K562 (cell line): ENCODE measurements around the gene TM7SF2. TPM values are rescaled to one million over a fixed set of nuclear protein-coding genes. Genes with fewer than 3 reads are reported as not detected.

Experiments used
- ATF3 ChIP-seq, 2 experiments: fragments of 450-650 bp in 1 of 2; sonication (generic) in 1 of 2; formaldehyde crosslinking in 1 of 2; IDR thresholded peaks in 1 of 2; conservative IDR thresholded peaks in 1 of 2; 2 replicates each; pipeline versions ENCODE4 v1.6.1 to v1.8.1; 2016 to 2023; ENCODE audit warnings: mild to moderate bottlenecking in 2 of 2, moderate library complexity in 2 of 2, inconsistent platforms in 1 of 2, missing genetic modification reagents in 1 of 2
- CHD7 ChIP-seq: fragments of 200-600 bp; sonication (generic); IDR thresholded peaks from one replicate; pipeline ENCODE4 v1.6.1; 2012; ENCODE audit warnings: mild to moderate bottlenecking, low read depth, low read length, inconsistent platforms
- HLTF ChIP-seq: fragments of 450-650 bp; IDR thresholded peaks from 2 replicates; pipeline ENCODE4 v1.6.1; 2016
- HMBOX1 ChIP-seq: sonication (generic); IDR thresholded peaks from 2 replicates; pipeline ENCODE4 v1.6.1; 2016
- POLR3G ChIP-seq: IDR thresholded peaks from 2 replicates; pipeline ENCODE4 v1.6.1; 2011; ENCODE audit not compliant: insufficient read length, insufficient replicate concordance; ENCODE audit errors: extremely low read depth
- PRMT5 ChIP-seq: sonication (generic); formaldehyde crosslinking; IDR thresholded peaks from 2 replicates; pipeline ENCODE4 v1.5.0; 2020; ENCODE audit warnings: missing genetic modification reagents
- STAG1 ChIP-seq: sonication (generic); formaldehyde crosslinking; IDR thresholded peaks from 2 replicates; pipeline ENCODE4 v1.5.0; 2020; ENCODE audit warnings: missing genetic modification reagents, borderline replicate concordance
- TSHZ1 ChIP-seq: fragments of 250-450 bp; sonication (Bioruptor Pico); IDR thresholded peaks from 2 replicates; pipeline ENCODE4 v1.4.0; 2020; ENCODE audit warnings: mild to moderate bottlenecking, moderate library complexity
- ZNF436 ChIP-seq: fragments of 250-450, 450-650 bp; sonication (Bioruptor Pico); formaldehyde crosslinking; IDR thresholded peaks from 2 replicates; pipeline ENCODE4 v1.7.0; 2020; ENCODE audit warnings: mild to moderate bottlenecking
- polyA plus RNA-seq, 8 experiments: library from polyadenylated mRNA; depleted of rRNA in 4 of 8; stranded (reverse) in 5 of 8; unstranded in 3 of 8; fragments of >200 nt; fragmentation: Nextera tagmentation in 2 of 8; fragmentation: Illumina TruSeq in 1 of 8; extraction: Ambion mirVana in 2 of 8; extraction: Trizol in 1 of 8; gene quantifications; 2 replicates each; pipeline versions ENCODE4 v1.2.1 to v1.2.3, GENCODE V29; 2011 to 2014; ENCODE audit warnings: inconsistent platforms in 1 of 8, missing spikeins in 1 of 8
- total RNA-seq, 7 experiments: library from RNA; depleted of rRNA in 6 of 7; stranded (reverse); fragments of >200 nt in 6 of 7; fragmentation: Illumina TruSeq in 2 of 7; extraction: Trizol in 2 of 7; gene quantifications; 2 replicates each; pipeline versions ENCODE4 v1.2.1 to v1.2.3, GENCODE V29; 2011 to 2021; ENCODE audit warnings: low replicate concordance in 1 of 7

Gene TM7SF2
- total and polyA plus RNA-seq, 9 of the 15 experiments (the other 6 are each of a cell fraction or from before 2014, with no cell fraction given), result 1.2 to 22.0 (median 14.3) TPM

- TF ChIP-seq CHD7 (no peak), PRMT5 (CRISPR knock-in tag) (peak; percentile 95), ATF3 (IDR thresholded peaks at IDR 0.05) (peak; percentile 99), ATF3 (CRISPR knock-in tag; conservative IDR thresholded peaks at IDR 0.05) (peak; percentile 99), HLTF (no peak), HMBOX1 (no peak), POLR3G (no peak), TSHZ1 (CRISPR knock-in tag) (no peak), STAG1 (CRISPR knock-in tag) (peak; percentile 74; the same call in 1 of the 2 replicates), ZNF436 (CRISPR knock-in tag) (no peak)
Measured at GRCh38 chr11:65117206-65118096, 5.8 kb downstream of the TM7SF2 start, which contains the start of gene ZNHIT2 (continued).
